Breast epithelium (tissue), 4 donors: Measurements from ENCODE around the gene C1RL. TPM values are rescaled to one million over a fixed set of nuclear protein-coding genes. Genes with fewer than 3 reads are reported as not detected.

Source experiments
- DNase-seq, 2 donors: peaks; one replicate each; pipeline ENCODE4 v3.0.0-alpha.2; 2019; ENCODE audit warnings: low spot score in 2 of 2
- H3K27ac ChIP-seq, 2 donors: fragments of 200-600 bp; sonication (generic) in 1 of 2; one replicate each; pipeline ENCODE4 v1.5.1; 2016 to 2019; ENCODE audit warnings: mild to moderate bottlenecking in 1 of 2
- H3K27me3 ChIP-seq, 2 donors: fragments of 200-600 bp; sonication (generic) in 1 of 2; one replicate each; pipeline versions ENCODE4 v1.5.1 to v1.6.0; 2017 to 2019; ENCODE audit warnings: control low read depth in 1 of 2, mild to moderate bottlenecking in 1 of 2
- H3K36me3 ChIP-seq: fragments of 200-600 bp; one replicate; pipeline ENCODE4 v1.5.1; 2019
- H3K4me1 ChIP-seq, 2 donors: fragments of 200-600 bp; sonication (generic); one replicate each; pipeline ENCODE4 v1.5.1; 2016 to 2019; ENCODE audit warnings: control low read depth in 1 of 2
- H3K4me3 ChIP-seq, 3 donors: fragments of 200-600 bp; sonication (generic); 1 replicate in 2 of 3; 2 replicates in 1 of 3; pipeline ENCODE4 v1.5.1; 2016 to 2019; ENCODE audit warnings: mild to moderate bottlenecking in 3 of 3, moderate library complexity in 2 of 3
- H3K9me3 ChIP-seq, 2 donors: fragments of 200-600 bp; sonication (generic) in 1 of 2; one replicate each; pipeline ENCODE4 v1.5.1; 2016 to 2019; ENCODE audit warnings: control low read depth in 1 of 2
- CTCF ChIP-seq, 3 donors: fragments of 450-650 bp; IDR thresholded peaks; one replicate each; pipeline ENCODE4 v1.5.1; 2016 to 2017; ENCODE audit warnings: antibody characterized with exemption in 3 of 3, mild to moderate bottlenecking in 3 of 3, moderate library complexity in 3 of 3
- POLR2A ChIP-seq: fragments of 450-650 bp; IDR thresholded peaks from one replicate; pipeline ENCODE4 v1.6.1; 2016; ENCODE audit warnings: antibody characterized with exemption, mild to moderate bottlenecking, moderate library complexity
- POLR2AphosphoS5 ChIP-seq, 3 donors: sonication (generic); formaldehyde crosslinking; IDR thresholded peaks; one replicate each; pipeline ENCODE4 v1.6.1; 2017; ENCODE audit warnings: antibody characterized with exemption in 3 of 3
- intact Hi-C: fragments of 100-400 bp; cut with DNase I; formaldehyde crosslinking; loops from one replicate; pipeline ENCODE4 v1.15.1; 2023; ENCODE audit warnings: low total_unique reads
- total RNA-seq, 3 donors: library from RNA; depleted of rRNA; stranded (reverse); fragments of >200 nt; gene quantifications; one replicate each; pipeline ENCODE4 v1.1.0, GENCODE V29; 2016

Gene C1RL
- total RNA-seq, 3 donors from 2014 or later, result 80.6 to 138 (median 124) TPM

- TF ChIP-seq CTCF (IDR thresholded peaks at IDR 0.05) (no peak), POLR2A (no peak), POLR2AphosphoS5 (IDR thresholded peaks at IDR 0.05) (no peak)
- Histone ChIP-seq H3K36me3 (no peaks in the 10 kb centered on the region), H3K27ac (no peak overlapping the region), H3K4me3 (no peak overlapping the region), H3K9me3 (no peaks in the 10 kb centered on the region), H3K27me3 (no peaks in the 10 kb centered on the region), H3K4me1 (no peaks in the 10 kb centered on the region)
- intact Hi-C loops, result no loop called here
- DNase-seq, result no peak
These were observed 33.9 kb upstream of the C1RL start for GRCh38 chr12:7142809-7143465.

GRCh38 chr12:7142056-7142644, 33.1 kb upstream of the C1RL start:
- Histone ChIP-seq H3K4me1 (no peaks in the 10 kb centered on the region), H3K9me3 (no peaks in the 10 kb centered on the region), H3K27ac (peak overlapping the region in 1 of 2 donors; percentile 38), H3K4me3 (no peak overlapping the region), H3K36me3 (no peaks in the 10 kb centered on the region), H3K27me3 (no peaks in the 10 kb centered on the region)
- intact Hi-C loops, result no loop called here
- TF ChIP-seq CTCF (IDR thresholded peaks at IDR 0.05), result peak; percentile 64 to 71 (median 65)
- TF ChIP-seq POLR2AphosphoS5 (IDR thresholded peaks at IDR 0.05), result no peak
- DNase-seq, result no peak

GRCh38 chr12:7141351-7142005, 32.5 kb upstream of the C1RL start:
- H3K27ac ChIP-seq, result no peak overlapping the region
- H3K4me3 ChIP-seq, result no peak overlapping the region
- H3K4me1 ChIP-seq, result no peaks in the 10 kb centered on the region
- TF ChIP-seq POLR2A (no peak), POLR2AphosphoS5 (IDR thresholded peaks at IDR 0.05) (no peak), CTCF (IDR thresholded peaks at IDR 0.05) (no peak)
- H3K27me3 ChIP-seq, result no peaks in the 10 kb centered on the region
- no peak for DNase-seq
- no peaks in the 10 kb centered on the region for H3K36me3 ChIP-seq
- intact Hi-C loops, result no loop called here
- H3K9me3 ChIP-seq, result no peaks in the 10 kb centered on the region

- DNase-seq, result no peak
- Histone ChIP-seq H3K27me3 (no peaks in the 10 kb centered on the region), H3K4me3 (no peak overlapping the region), H3K9me3 (no peaks in the 10 kb centered on the region), H3K27ac (no peak overlapping the region), H3K36me3 (no peaks in the 10 kb centered on the region), H3K4me1 (no peaks in the 10 kb centered on the region)
- intact Hi-C loops, result no loop called here
- TF ChIP-seq POLR2A, result no peak
- TF ChIP-seq CTCF (IDR thresholded peaks at IDR 0.05), result no peak
- no peak for TF ChIP-seq POLR2AphosphoS5 (IDR thresholded peaks at IDR 0.05)
These were observed 30.2 kb upstream of the C1RL start for GRCh38 chr12:7139200-7139599.

- H3K36me3 ChIP-seq, result no peaks in the 10 kb centered on the region
- intact Hi-C loops, result no loop called here
- TF ChIP-seq POLR2AphosphoS5 (IDR thresholded peaks at IDR 0.05) (no peak), CTCF (IDR thresholded peaks at IDR 0.05) (no peak), POLR2A (no peak)
These were observed 28.9 kb upstream of the C1RL start for GRCh38 chr12:7137908-7138307.

More at GRCh38 chr12:7137908-7138307, 28.9 kb upstream of the C1RL start:
- Histone ChIP-seq H3K27me3 (no peaks in the 10 kb centered on the region), H3K27ac (no peak overlapping the region), H3K4me3 (no peak overlapping the region), H3K9me3 (no peaks in the 10 kb centered on the region), H3K4me1 (no peaks in the 10 kb centered on the region)
- DNase-seq, result no peak
